Panc1 (cell line): ENCODE measurements around the gene ADAMTSL3. TPM values are rescaled to one million over a fixed set of nuclear protein-coding genes. Genes with fewer than 3 reads are reported as not detected.
"Not testable (repeated sequence)": the region's sequence is repeated elsewhere in the genome, so short reads cannot be mapped to it uniquely, and the experiment has no call there.

Source experiments
- ATAC-seq: fragments of 200-7000 bp; cut with Tn5 transposase; 2 replicates; pipeline ENCODE4 v1.9.1; 2020; ENCODE audit warnings: mild to moderate bottlenecking, moderate library complexity
- BruUV-seq: library from RNA; stranded (reverse); fragments of 400-500 nt; replicated peaks from 2 replicates; lab custom pipeline; 2021; lab: Mats Ljungman, UMichigan
- CTCF ChIA-PET: fragments of 300-600 bp; sonication (Branson Sonifier 250); formaldehyde crosslinking; loops from one replicate; lab custom pipeline; 2022; ENCODE audit warnings: antibody characterized with exemption; lab: Charles Lee
- POLR2A ChIA-PET: fragments of 300-600 bp; sonication (Branson Sonifier 250); formaldehyde crosslinking; loops from one replicate; lab custom pipeline; 2022; ENCODE audit warnings: antibody characterized with exemption; lab: Charles Lee
- DNase-seq: peaks from one replicate; pipeline ENCODE4 v3.0.0-alpha.2; 2010; ENCODE audit warnings: low read depth, low spot score
- H3K27ac ChIP-seq: 2 replicates; pipeline ENCODE4 v1.5.1; 2011; ENCODE audit warnings: mild to moderate bottlenecking, low read length, inconsistent platforms
- H3K27me3 ChIP-seq: fragments of 200-500 bp; sonication (Bioruptor generic); 2 replicates; pipeline ENCODE4 v1.6.0; 2014; ENCODE audit warnings: low read length, inconsistent platforms; ENCODE audit not compliant: control insufficient read depth, insufficient read depth
- H3K36me3 ChIP-seq: fragments of 200-500 bp; sonication (Bioruptor generic); 2 replicates; pipeline ENCODE4 v1.5.1; 2014; ENCODE audit warnings: inconsistent platforms, mild to moderate bottlenecking, low read length, moderate library complexity; ENCODE audit not compliant: control insufficient read depth, insufficient read depth
- H3K4me1 ChIP-seq: 2 replicates; pipeline ENCODE4 v1.5.1; 2011; ENCODE audit warnings: inconsistent platforms, mild to moderate bottlenecking, low read length, moderate library complexity; ENCODE audit not compliant: control insufficient read depth, insufficient read depth
- H3K4me3 ChIP-seq, 2 experiments: 2 replicates each; pipeline ENCODE4 v1.5.1; 2011 to 2012; ENCODE audit warnings: low read depth in 2 of 2, low read length in 2 of 2, mild to moderate bottlenecking in 2 of 2, inconsistent platforms in 1 of 2, moderate library complexity in 1 of 2
- H3K9me3 ChIP-seq: fragments of 200-500 bp; sonication (Bioruptor generic); 2 replicates; pipeline ENCODE4 v1.5.1; 2014; ENCODE audit warnings: low read depth, mild to moderate bottlenecking, inconsistent platforms, low read length, moderate library complexity; ENCODE audit not compliant: control insufficient read depth, insufficient read depth
- POLR2AphosphoS5 ChIP-seq: IDR thresholded peaks from 2 replicates; pipeline ENCODE4 v1.6.1; 2012; ENCODE audit warnings: mild to moderate bottlenecking, low read depth, low read length, moderate library complexity
- REST ChIP-seq, 2 experiments: IDR thresholded peaks; 2 replicates each; pipeline ENCODE4 v1.6.1; 2011 to 2012; ENCODE audit warnings: low read depth in 2 of 2, control low read depth in 1 of 2, low read length in 1 of 2, mild to moderate bottlenecking in 1 of 2, moderate library complexity in 1 of 2; ENCODE audit not compliant: insufficient read depth in 1 of 2
- SIN3A ChIP-seq: IDR thresholded peaks from 2 replicates; pipeline ENCODE4 v1.6.1; 2012; ENCODE audit warnings: low read depth, mild to moderate bottlenecking, low read length, moderate library complexity, borderline replicate concordance; ENCODE audit not compliant: insufficient read depth
- TCF7L2 ChIP-seq: IDR thresholded peaks from 2 replicates; pipeline ENCODE4 v1.6.1; 2011; ENCODE audit warnings: mild to moderate bottlenecking, low read depth, low read length, inconsistent platforms
- in situ Hi-C: cut with HindIII; loops from 2 replicates; pipeline ENCODE4 v1.10.0; 2016; ENCODE audit warnings: low sequenced_read_pairs, low pct_unique_long_range_greater_than_20kb
- intact Hi-C: fragments of 100-400 bp; cut with micrococcal nuclease; formaldehyde crosslinking; loops from one replicate; pipeline ENCODE4 v1.10.0; 2022; ENCODE audit not compliant: unreplicated experiment
- total RNA-seq: library from RNA; stranded (reverse); gene quantifications from one replicate; pipeline ENCODE4 v1.2.1, GENCODE V29; 2021; ENCODE audit not compliant: unreplicated experiment
- TF ChIP-seq, protein P1 (sequence below): fragments of 450-650 bp; IDR thresholded peaks from 2 replicates; pipeline ENCODE4 v1.5.1; 2017; ENCODE audit warnings: mild to moderate bottlenecking

Gene ADAMTSL3
- total RNA-seq, 1 experiment from 2014 or later = not detected

DNA sequence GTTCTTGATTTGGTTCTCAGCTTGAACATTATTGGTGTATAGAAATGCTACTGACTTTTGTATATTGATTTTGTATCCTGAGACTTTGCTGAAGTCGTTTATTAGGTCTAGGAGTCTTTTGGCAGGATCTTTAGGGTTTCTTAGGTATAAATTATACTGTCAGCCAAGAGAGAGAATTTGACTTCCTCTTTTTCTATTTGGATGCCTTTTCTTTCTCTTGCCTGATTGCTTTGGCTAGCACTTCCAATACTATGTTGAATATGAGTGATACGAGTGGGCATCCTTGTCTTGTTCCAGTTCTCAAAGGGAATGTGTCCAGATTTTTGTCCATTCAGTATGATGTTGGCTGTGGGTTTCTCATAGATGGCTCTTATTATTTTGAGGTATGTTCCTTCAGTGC, 409.8 kb downstream of the ADAMTSL3 start:
- CTCF ChIA-PET, H3K4me3 ChIP-seq, H3K27ac ChIP-seq, H3K4me1 ChIP-seq, POLR2A ChIA-PET, in situ Hi-C loops, BruUV-seq, DNase-seq, ATAC-seq, H3K27me3 ChIP-seq, H3K36me3 ChIP-seq, intact Hi-C loops, H3K9me3 ChIP-seq: not testable (repeated sequence)

DNA sequence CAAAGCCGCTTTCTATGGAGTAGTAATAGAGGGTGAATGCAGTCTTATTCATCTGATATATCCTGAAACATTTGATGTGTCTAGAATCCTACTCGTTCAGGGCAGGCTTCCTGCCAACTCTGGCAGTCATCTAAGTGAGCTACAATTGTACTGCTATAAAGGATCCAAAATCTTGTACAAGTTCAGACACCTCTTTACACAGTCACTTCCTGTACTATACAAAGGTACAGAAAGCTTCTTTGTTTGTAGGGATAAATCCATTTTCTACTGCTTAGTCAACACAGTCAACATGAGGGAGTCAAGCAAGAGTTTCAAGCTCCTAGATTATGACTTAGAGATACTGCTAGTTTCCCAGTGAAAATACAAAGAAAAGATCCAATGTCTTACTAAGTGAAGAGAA, 414.8 kb downstream of the ADAMTSL3 start:
- intact Hi-C loops, BruUV-seq, H3K36me3 ChIP-seq, ATAC-seq, H3K4me1 ChIP-seq, H3K4me3 ChIP-seq, H3K27me3 ChIP-seq, H3K27ac ChIP-seq, H3K9me3 ChIP-seq, in situ Hi-C loops, DNase-seq, POLR2A ChIA-PET, CTCF ChIA-PET: not testable (repeated sequence)

DNA sequence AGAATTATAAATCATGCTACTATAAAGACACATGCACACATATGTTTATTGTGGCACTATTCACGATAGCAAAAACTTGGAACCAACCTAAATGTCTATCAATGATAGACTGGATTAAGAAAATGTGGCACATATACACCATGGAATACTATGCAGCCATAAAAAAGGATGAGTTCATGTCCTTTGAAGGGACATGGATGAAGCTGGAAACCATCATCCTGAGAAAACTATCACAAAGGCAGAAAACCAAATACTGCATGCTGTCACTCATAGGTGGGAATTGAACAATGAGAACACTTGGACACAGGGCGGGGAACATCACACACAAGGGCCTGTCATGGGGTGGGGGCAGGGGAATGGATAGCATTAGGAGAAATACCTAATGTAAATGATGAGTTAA, 424.1 kb downstream of the ADAMTSL3 start:
- in situ Hi-C loops, H3K4me1 ChIP-seq, H3K27ac ChIP-seq, BruUV-seq, H3K4me3 ChIP-seq, ATAC-seq, H3K9me3 ChIP-seq, DNase-seq, H3K27me3 ChIP-seq, CTCF ChIA-PET, POLR2A ChIA-PET, intact Hi-C loops, H3K36me3 ChIP-seq: not testable (repeated sequence)

GRCh38 chr15:84079325-84079884, 425.5 kb downstream of the ADAMTSL3 start:
- H3K27me3 ChIP-seq, DNase-seq, CTCF ChIA-PET, H3K4me1 ChIP-seq, intact Hi-C loops, H3K9me3 ChIP-seq, BruUV-seq, in situ Hi-C loops, H3K36me3 ChIP-seq, H3K27ac ChIP-seq: not testable (repeated sequence)
- H3K4me3 ChIP-seq = peak overlapping the region in 1 of 2 experiments; percentile 35; a peak in 1 of 4 replicates
- peak; percentile 62 for ATAC-seq
- POLR2A ChIA-PET = interaction anchor here (0.6 kb wide), 1 partner anchor 8 kb away, joined by 3 read pairs; no protein-coding TSS in a partner anchor

GRCh38 chr15:84079885-84080777, 426.2 kb downstream of the ADAMTSL3 start:
- TF ChIP-seq SIN3A (no peak), TCF7L2 (no peak), REST (IDR thresholded peaks at IDR 0.05; ENCODE audit: insufficient read depth in 1 of 2, low read depth in 2 of 2, low read length in 1 of 2) (no peak), POLR2AphosphoS5 (no peak)
- TF ChIP-seq, protein P1, sequence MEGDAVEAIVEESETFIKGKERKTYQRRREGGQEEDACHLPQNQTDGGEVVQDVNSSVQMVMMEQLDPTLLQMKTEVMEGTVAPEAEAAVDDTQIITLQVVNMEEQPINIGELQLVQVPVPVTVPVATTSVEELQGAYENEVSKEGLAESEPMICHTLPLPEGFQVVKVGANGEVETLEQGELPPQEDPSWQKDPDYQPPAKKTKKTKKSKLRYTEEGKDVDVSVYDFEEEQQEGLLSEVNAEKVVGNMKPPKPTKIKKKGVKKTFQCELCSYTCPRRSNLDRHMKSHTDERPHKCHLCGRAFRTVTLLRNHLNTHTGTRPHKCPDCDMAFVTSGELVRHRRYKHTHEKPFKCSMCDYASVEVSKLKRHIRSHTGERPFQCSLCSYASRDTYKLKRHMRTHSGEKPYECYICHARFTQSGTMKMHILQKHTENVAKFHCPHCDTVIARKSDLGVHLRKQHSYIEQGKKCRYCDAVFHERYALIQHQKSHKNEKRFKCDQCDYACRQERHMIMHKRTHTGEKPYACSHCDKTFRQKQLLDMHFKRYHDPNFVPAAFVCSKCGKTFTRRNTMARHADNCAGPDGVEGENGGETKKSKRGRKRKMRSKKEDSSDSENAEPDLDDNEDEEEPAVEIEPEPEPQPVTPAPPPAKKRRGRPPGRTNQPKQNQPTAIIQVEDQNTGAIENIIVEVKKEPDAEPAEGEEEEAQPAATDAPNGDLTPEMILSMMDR = no peak
- ChIA-PET POLR2A (interaction anchor here (0.6 kb wide), 1 partner anchor 8 kb away, joined by 3 read pairs; no protein-coding TSS in a partner anchor), CTCF (no interaction called here)
- no peaks in the 10 kb centered on the region for H3K4me1 ChIP-seq
- H3K36me3 ChIP-seq = no peaks in the 10 kb centered on the region
- DNase-seq (no peak), ATAC-seq (peak; percentile 78)
- in situ Hi-C loops = no loop called here
- no peaks in the 10 kb centered on the region for H3K9me3 ChIP-seq
- H3K27me3 ChIP-seq = no peaks in the 10 kb centered on the region
- intact Hi-C loops = no loop called here
- H3K4me3 ChIP-seq = peak overlapping the region; percentile 29 to 35
- no TSS peak for BruUV-seq
- H3K27ac ChIP-seq = no peak overlapping the region
